Vagina (tissue), 2 donors: ENCODE results near the gene RPL10. TPM values are rescaled to one million over a fixed set of nuclear protein-coding genes. Genes with fewer than 3 reads are reported as not detected.

Experiments used
- DNase-seq, 2 donors: peaks; one replicate each; pipeline ENCODE4 v3.0.0-alpha.2; 2017; ENCODE audit errors: extremely low spot score in 2 of 2
- H3K27ac ChIP-seq: fragments of 200-600 bp; sonication (generic); one replicate; pipeline ENCODE4 v1.5.1; 2019
- H3K27me3 ChIP-seq: fragments of 200-600 bp; sonication (generic); one replicate; pipeline ENCODE4 v1.5.1; 2019
- H3K36me3 ChIP-seq, 2 donors: fragments of 200-600 bp; sonication (generic); one replicate each; pipeline ENCODE4 v1.5.1; 2017 to 2019
- H3K4me1 ChIP-seq: fragments of 200-600 bp; sonication (generic); one replicate; pipeline ENCODE4 v1.5.1; 2019
- H3K4me3 ChIP-seq, 2 donors: fragments of 200-600 bp; sonication (generic); 1 replicate in 1 of 2; 2 replicates in 1 of 2; pipeline ENCODE4 v1.5.1; 2016 to 2019
- H3K9me3 ChIP-seq: fragments of 200-600 bp; sonication (generic); one replicate; pipeline ENCODE4 v1.5.1; 2019
- CTCF ChIP-seq, 3 experiments: fragments of 450-650 bp in 2 of 3; fragments of 200-600 bp in 1 of 3; sonication (generic) in 1 of 3; IDR thresholded peaks; one replicate each; pipeline ENCODE4 v1.5.1; 2017 to 2019; ENCODE audit warnings: antibody characterized with exemption in 3 of 3, mild to moderate bottlenecking in 2 of 3, moderate library complexity in 2 of 3
- POLR2A ChIP-seq, 2 donors: fragments of 450-650 bp; IDR thresholded peaks; one replicate each; pipeline ENCODE4 v1.6.1; 2017; ENCODE audit warnings: antibody characterized with exemption in 2 of 2, mild to moderate bottlenecking in 2 of 2, moderate library complexity in 2 of 2
- POLR2AphosphoS5 ChIP-seq, 2 donors: sonication (generic); formaldehyde crosslinking; IDR thresholded peaks; one replicate each; pipeline ENCODE4 v1.9.0; 2017; ENCODE audit warnings: antibody characterized with exemption in 2 of 2, mild to moderate bottlenecking in 2 of 2, low read depth in 1 of 2; ENCODE audit not compliant: insufficient read depth in 1 of 2
- intact Hi-C: fragments of 100-400 bp; cut with DNase I; formaldehyde crosslinking; loops from one replicate; pipeline ENCODE4 v1.15.1; 2023
- total RNA-seq: library from RNA; depleted of rRNA; stranded (reverse); fragments of >200 nt; gene quantifications from one replicate; pipeline ENCODE4 v1.2.3, GENCODE V29; 2016

The RPL10 gene
- total RNA-seq, 1 donor from 2014 or later = 3,948 TPM

- TF ChIP-seq CTCF (IDR thresholded peaks at IDR 0.05) (no peak), POLR2AphosphoS5 (IDR thresholded peaks at IDR 0.05; ENCODE audit: insufficient read depth in 1 of 2, low read depth in 1 of 2) (no peak), POLR2A (IDR thresholded peaks at IDR 0.05) (no peak)
- DNase-seq = no peak
- no peaks in the 10 kb centered on the region for H3K27me3 ChIP-seq
- H3K36me3 ChIP-seq = peaks cover 0 to 4% of the 10 kb centered on the region in 2 donors
- intact Hi-C loops = no loop called here
- H3K4me3 ChIP-seq = no peak overlapping the region
- no peak overlapping the region for H3K27ac ChIP-seq
- peaks cover 6% of the 10 kb centered on the region for H3K4me1 ChIP-seq
- H3K9me3 ChIP-seq = no peaks in the 10 kb centered on the region
Observed at GRCh38 chrX:154433605-154434004, 35.4 kb downstream of the RPL10 start.

DNA sequence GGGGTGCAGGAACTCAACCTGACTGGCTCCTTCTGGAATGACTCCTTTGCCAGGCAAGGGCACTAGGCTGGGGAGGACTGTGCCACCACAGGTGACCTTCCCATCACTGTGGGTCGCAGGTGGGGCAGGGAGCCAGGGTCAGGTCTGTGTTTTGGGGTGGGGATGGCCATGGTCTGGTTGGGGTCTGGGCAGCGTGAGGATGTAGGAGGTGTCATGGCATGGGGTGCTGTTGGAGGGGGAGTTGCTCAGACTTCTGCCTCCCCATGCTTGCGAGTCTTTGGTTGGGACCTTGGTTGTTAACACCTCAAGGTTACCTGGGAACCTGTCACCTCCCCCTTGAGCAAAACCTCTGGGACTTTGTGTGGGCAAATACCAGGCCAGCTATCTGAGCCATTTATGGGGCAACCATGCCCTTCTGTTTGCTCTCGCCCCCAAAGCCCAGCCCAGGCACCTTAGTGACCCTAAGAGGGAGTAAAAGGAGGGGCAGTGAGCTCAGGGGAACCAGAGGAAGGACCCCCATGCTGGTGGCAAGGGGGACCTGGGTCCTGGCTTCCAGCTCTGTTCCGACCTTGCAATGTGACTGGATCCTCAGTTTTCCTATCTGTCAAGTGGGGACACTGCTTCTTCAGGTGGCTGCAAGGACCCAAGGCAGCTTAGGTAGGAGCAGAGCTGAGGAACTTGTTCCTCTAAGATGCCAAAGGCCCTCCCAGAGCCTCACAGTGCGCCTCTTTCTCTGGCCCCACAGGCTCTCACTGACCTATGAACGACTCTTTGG is 36.4 kb downstream of the RPL10 start:
- no peak overlapping the region for H3K27ac ChIP-seq
- intact Hi-C loops = no loop called here
- H3K9me3 ChIP-seq = no peaks in the 10 kb centered on the region
- H3K27me3 ChIP-seq = no peaks in the 10 kb centered on the region
- DNase-seq = no peak
- peaks cover 0 to 11% of the 10 kb centered on the region in 2 donors for H3K36me3 ChIP-seq
- H3K4me1 ChIP-seq = peaks cover 16% of the 10 kb centered on the region
- H3K4me3 ChIP-seq = no peak overlapping the region
- TF ChIP-seq POLR2AphosphoS5 (IDR thresholded peaks at IDR 0.05; ENCODE audit: insufficient read depth in 1 of 2, low read depth in 1 of 2) (no peak), CTCF (IDR thresholded peaks at IDR 0.05) (no peak), POLR2A (IDR thresholded peaks at IDR 0.05) (no peak)

DNA sequence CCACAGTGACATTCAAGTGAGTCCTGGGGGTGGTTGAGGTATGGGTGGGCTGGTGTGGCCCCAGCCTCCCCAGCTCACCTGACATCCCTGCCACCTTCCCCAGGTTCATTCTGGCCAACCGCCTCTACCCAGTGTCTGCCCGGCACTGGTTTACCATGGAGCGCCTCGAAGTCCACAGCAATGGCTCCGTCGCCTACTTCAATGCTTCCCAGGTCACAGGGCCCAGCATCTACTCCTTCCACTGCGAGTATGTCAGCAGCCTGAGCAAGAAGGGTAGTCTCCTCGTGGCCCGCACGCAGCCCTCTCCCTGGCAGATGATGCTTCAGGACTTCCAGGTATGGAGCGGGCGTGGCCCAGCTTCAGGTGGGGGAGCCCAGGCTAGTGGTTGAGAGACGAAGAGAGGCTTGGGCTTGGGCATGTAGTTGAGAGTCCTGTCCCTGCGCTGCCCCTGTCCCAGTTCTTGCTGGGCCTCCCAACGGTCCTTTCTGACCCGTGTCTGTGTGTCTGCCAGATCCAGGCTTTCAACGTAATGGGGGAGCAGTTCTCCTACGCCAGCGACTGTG is 37.1 kb downstream of the RPL10 start:
- Histone ChIP-seq H3K4me1 (peaks cover 16% of the 10 kb centered on the region), H3K27me3 (no peaks in the 10 kb centered on the region), H3K4me3 (no peak overlapping the region), H3K9me3 (no peaks in the 10 kb centered on the region), H3K27ac (no peak overlapping the region), H3K36me3 (peaks cover 0 to 11% of the 10 kb centered on the region in 2 donors)
- DNase-seq = no peak
- TF ChIP-seq CTCF (IDR thresholded peaks at IDR 0.05) (no peak), POLR2A (IDR thresholded peaks at IDR 0.05) (no peak), POLR2AphosphoS5 (IDR thresholded peaks at IDR 0.05; ENCODE audit: insufficient read depth in 1 of 2, low read depth in 1 of 2) (no peak)
- intact Hi-C loops = no loop called here

- intact Hi-C loops = no loop called here
- H3K27me3 ChIP-seq = no peaks in the 10 kb centered on the region
- peaks cover 16% of the 10 kb centered on the region for H3K4me1 ChIP-seq
- no peak for DNase-seq
- no peaks in the 10 kb centered on the region for H3K9me3 ChIP-seq
- H3K27ac ChIP-seq = peak overlapping the region; percentile 91
- H3K36me3 ChIP-seq = peaks cover 0 to 11% of the 10 kb centered on the region in 2 donors
- peak overlapping the region; percentile 58 to 74 for H3K4me3 ChIP-seq
- TF ChIP-seq POLR2A (IDR thresholded peaks at IDR 0.05) (no peak), POLR2AphosphoS5 (IDR thresholded peaks at IDR 0.05; ENCODE audit: insufficient read depth in 1 of 2, low read depth in 1 of 2) (peak in 1 of 2 donors; percentile 13), CTCF (IDR thresholded peaks at IDR 0.05) (no peak)
Observed at GRCh38 chrX:154436374-154436982, 38.3 kb downstream of the RPL10 start.
